22Rv1 (cell line): ENCODE measurements around the gene ANKHD1.

Source experiments
- CTCF ChIP-seq: fragments of 450-650 bp; IDR thresholded peaks from 2 replicates; pipeline ENCODE4 v1.5.1; 2017; ENCODE audit warnings: mild to moderate bottlenecking
- ZFX ChIP-seq: fragments of 450-650 bp; IDR thresholded peaks from 2 replicates; pipeline ENCODE4 v1.6.1; 2017; ENCODE audit warnings: antibody characterized with exemption, borderline replicate concordance

GRCh38 chr5:140497897-140498296, 96.3 kb downstream of the ANKHD1 start:
- TF ChIP-seq CTCF (no peak), ZFX (no peak)
